Uterus (tissue), 4 donors: ENCODE results near the gene HSD3B7. TPM values are rescaled to one million over a fixed set of nuclear protein-coding genes. Genes with fewer than 3 reads are reported as not detected.

Source experiments
- DNase-seq, 2 donors: peaks; one replicate each; pipeline ENCODE4 v3.0.0-alpha.2; 2019 to 2020
- H3K27ac ChIP-seq, 2 donors: fragments of 200-600 bp; sonication (generic); 1 replicate in 1 of 2; 2 replicates in 1 of 2; pipeline ENCODE4 v1.5.1; 2016 to 2018
- H3K27me3 ChIP-seq, 2 donors: fragments of 200-600 bp; sonication (generic); one replicate each; pipeline ENCODE4 v1.5.1; 2018 to 2019; ENCODE audit warnings: control low read depth in 1 of 2
- H3K36me3 ChIP-seq, 2 donors: fragments of 200-600 bp; sonication (generic); one replicate each; pipeline ENCODE4 v1.5.1; 2019; ENCODE audit warnings: control low read depth in 1 of 2
- H3K4me1 ChIP-seq, 2 donors: fragments of 200-600 bp; sonication (generic); one replicate each; pipeline ENCODE4 v1.5.1; 2018 to 2019; ENCODE audit warnings: control low read depth in 1 of 2
- H3K4me3 ChIP-seq, 2 donors: fragments of 200-600 bp; sonication (generic); 1 replicate in 1 of 2; 2 replicates in 1 of 2; pipeline ENCODE4 v1.5.1; 2018 to 2019; ENCODE audit warnings: mild to moderate bottlenecking in 1 of 2
- H3K9me3 ChIP-seq, 2 donors: fragments of 200-600 bp; sonication (generic); one replicate each; pipeline ENCODE4 v1.5.1; 2019; ENCODE audit warnings: control low read depth in 1 of 2
- POLR2A ChIP-seq, 2 donors: fragments of 450-650 bp; IDR thresholded peaks; one replicate each; pipeline ENCODE4 v1.6.1; 2016; ENCODE audit warnings: antibody characterized with exemption in 2 of 2, mild to moderate bottlenecking in 1 of 2, moderate library complexity in 1 of 2
- intact Hi-C: fragments of 100-400 bp; cut with DNase I; formaldehyde crosslinking; loops from one replicate; pipeline ENCODE4 v1.15.1; 2023; ENCODE audit warnings: low total_unique reads
- total RNA-seq, 4 donors: library from RNA; depleted of rRNA in 3 of 4; stranded (reverse); fragments of >200 nt in 3 of 4; gene quantifications; one replicate each; pipeline versions ENCODE4 v1.1.0 to v1.2.4, GENCODE V29; 2014 to 2023
- TF ChIP-seq, protein P1 (sequence below), 4 experiments: fragments of 200-600 bp in 2 of 4; fragments of 450-650 bp in 2 of 4; sonication (generic) in 2 of 4; IDR thresholded peaks; one replicate each; pipeline ENCODE4 v1.5.1; 2016 to 2019; ENCODE audit warnings: antibody characterized with exemption in 4 of 4, mild to moderate bottlenecking in 2 of 4, moderate library complexity in 1 of 4
- donor health status: DM: yes; HTN: yes; CAD: no.

HSD3B7 gene
- total RNA-seq, 4 donors from 2014 or later, result 7.2 to 18.0 (median 11.3) TPM

DNA sequence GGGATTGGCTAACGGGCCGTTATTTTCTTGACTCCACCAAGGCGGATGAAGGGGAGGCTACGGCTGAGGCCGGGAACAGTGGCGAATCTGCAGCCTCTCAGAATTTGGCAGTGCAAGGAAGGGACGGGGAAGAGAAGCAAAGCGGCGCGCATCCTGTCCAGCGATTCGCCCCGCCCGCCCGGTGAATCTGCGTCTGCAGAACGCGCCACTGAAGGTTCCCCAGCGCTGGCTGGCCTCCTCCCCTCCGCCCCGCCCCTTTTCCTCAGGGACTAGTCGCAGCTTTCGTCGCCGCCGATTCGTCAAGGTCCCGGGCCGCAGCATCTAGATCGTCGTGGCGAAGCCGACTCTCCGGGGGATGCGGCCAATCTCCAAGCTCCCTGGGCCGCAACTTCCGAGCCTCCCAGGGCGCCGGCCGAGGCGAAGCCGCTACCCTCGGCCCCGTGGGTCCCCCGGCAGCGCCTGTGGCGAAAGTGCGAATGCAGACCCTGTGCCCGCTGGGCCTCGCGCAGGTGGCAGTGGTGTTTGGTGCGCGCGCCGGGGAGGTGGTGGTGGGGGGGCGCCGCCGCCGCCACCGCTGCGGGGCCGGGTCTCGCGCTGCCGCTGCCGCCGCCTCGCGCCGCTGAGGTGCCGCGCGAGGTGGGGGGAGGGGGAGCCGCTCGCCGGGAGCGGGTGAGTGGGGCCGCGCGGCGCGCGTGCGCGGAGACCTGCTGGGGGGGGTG, 27.4 kb upstream of the HSD3B7 start, which contains the start of gene SETD1A:
TSS of gene SETD1A (plus strand) at position 299 of the 719 bp plus-strand sequence. CDS start 978 bp downstream, outside the sequence.
- Histone ChIP-seq H3K27ac (peak within 1 kb of the TSS; percentile 94 to 98), H3K4me3 (peak within 1 kb of the TSS; percentile 57 to 96), H3K27me3 (no peaks in the 10 kb centered on the region), H3K9me3 (no peaks in the 10 kb centered on the region), H3K4me1 (peaks cover 5 to 21% of the 10 kb centered on the region in 2 donors), H3K36me3 (no peaks in the 10 kb centered on the region)
- TF ChIP-seq, protein P1, sequence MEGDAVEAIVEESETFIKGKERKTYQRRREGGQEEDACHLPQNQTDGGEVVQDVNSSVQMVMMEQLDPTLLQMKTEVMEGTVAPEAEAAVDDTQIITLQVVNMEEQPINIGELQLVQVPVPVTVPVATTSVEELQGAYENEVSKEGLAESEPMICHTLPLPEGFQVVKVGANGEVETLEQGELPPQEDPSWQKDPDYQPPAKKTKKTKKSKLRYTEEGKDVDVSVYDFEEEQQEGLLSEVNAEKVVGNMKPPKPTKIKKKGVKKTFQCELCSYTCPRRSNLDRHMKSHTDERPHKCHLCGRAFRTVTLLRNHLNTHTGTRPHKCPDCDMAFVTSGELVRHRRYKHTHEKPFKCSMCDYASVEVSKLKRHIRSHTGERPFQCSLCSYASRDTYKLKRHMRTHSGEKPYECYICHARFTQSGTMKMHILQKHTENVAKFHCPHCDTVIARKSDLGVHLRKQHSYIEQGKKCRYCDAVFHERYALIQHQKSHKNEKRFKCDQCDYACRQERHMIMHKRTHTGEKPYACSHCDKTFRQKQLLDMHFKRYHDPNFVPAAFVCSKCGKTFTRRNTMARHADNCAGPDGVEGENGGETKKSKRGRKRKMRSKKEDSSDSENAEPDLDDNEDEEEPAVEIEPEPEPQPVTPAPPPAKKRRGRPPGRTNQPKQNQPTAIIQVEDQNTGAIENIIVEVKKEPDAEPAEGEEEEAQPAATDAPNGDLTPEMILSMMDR (IDR thresholded peaks at IDR 0.05), result peak in 1 of 4 experiments; percentile 36
- peak; percentile 38 to 71 for TF ChIP-seq POLR2A (IDR thresholded peaks at IDR 0.05)
- peak; percentile 94 to 97 for DNase-seq
- intact Hi-C loops, result no loop called here

DNA sequence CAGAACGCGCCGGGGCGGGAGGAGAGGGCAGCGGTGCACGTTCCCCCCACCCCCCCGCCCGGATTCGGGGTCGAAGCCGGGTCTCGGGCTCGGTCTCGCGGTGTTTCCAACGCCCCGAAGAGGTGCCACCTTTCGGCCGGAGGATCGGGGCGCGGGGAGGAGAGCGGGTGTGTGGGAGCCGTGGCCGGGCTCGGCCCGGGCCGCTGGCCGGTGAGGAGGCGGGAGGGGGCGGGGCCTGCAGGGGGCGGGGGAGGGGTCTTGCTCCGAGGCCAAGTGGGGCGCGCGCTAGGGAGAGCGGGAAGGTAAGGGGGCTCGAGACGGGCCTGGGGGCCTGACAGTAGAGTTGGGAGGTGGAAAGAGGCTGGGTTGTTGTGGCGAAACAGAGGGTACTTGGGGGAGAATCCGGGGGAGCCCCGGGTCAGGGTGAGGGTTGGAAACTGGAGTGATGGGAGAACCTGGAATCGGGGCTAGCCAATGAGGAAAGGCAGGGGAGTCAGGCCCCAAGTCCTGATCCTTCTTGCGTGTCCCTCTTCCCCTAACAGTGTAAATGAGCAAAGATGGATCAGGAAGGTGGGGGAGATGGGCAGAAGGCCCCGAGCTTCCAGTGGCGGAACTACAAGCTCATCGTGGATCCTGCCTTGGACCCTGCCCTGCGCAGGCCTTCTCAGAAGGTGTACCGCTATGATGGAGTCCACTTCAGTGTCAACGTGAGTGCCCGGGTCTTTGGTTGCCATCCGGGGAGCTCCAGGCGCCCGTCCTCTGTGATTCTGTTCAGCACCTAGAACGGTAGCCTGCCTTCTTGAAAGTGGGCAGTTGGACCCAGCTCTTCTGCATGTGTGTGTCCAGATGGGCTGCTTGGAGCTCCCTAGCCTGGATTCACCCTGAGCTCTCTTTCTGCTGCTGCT, 26.6 kb upstream of the HSD3B7 start:
- DNase-seq, result peak; percentile 49 to 65
- TF ChIP-seq POLR2A (IDR thresholded peaks at IDR 0.05), result no peak
- TF ChIP-seq, protein P1 (IDR thresholded peaks at IDR 0.05), result no peak
- Histone ChIP-seq H3K27me3 (no peaks in the 10 kb centered on the region), H3K4me1 (peaks cover 5 to 20% of the 10 kb centered on the region in 2 donors), H3K36me3 (no peaks in the 10 kb centered on the region), H3K4me3 (peak overlapping the region; percentile 57 to 96), H3K27ac (peak overlapping the region; percentile 94 to 98), H3K9me3 (no peaks in the 10 kb centered on the region)
- intact Hi-C loops, result no loop called here

DNA sequence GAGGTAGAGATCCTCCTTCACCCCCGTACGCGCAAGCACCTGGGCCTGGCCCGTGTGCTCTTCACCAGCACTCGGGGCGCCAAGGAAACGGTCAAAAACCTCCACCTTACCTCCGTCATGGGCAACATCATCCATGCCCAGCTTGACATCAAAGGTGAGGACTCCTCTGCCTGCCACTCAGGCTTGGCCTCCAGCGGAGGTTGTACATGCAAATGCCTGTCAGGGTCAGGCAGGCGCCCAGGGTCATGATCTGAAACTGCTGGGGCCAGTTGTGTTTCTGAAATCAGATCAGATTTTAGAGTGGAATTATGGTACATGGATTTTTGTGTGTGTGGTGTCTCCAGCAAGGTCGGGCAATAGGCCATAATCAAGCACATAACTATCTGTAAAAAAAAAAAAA, 23.6 kb upstream of the HSD3B7 start:
- Histone ChIP-seq H3K27ac (no peak overlapping the region), H3K9me3 (no peaks in the 10 kb centered on the region), H3K4me1 (peaks cover 5 to 15% of the 10 kb centered on the region in 2 donors), H3K4me3 (no peak overlapping the region), H3K36me3 (no peaks in the 10 kb centered on the region), H3K27me3 (no peaks in the 10 kb centered on the region)
- TF ChIP-seq, protein P1 (IDR thresholded peaks at IDR 0.05), result no peak
- no peak for TF ChIP-seq POLR2A (IDR thresholded peaks at IDR 0.05)
- no peak for DNase-seq
- intact Hi-C loops, result no loop called here

DNA sequence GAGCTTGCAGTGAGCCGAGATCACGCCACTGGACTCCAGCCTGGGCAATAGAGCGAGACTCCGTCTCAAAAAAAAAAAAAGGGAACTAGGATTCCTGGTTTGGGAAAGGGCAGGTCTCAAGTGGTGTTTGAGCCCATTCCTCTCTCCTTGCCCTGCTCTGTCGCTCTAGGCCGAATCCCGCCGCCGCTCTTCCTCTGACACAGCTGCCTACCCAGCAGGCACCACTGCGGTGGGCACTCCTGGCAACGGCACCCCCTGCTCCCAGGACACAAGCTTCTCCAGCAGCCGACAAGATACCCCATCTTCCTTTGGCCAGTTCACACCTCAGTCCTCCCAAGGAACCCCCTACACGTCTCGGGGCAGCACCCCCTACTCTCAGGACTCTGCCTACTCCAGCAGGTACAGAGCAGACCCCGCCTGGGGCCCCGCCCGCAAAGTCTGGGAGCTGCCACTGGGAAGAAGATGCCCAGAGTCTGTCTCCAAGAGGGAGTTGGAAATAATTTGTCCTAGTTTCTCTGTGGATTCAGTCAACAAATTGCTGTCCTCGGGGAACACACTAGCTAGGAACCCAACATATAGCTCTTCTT, 21.0 kb upstream of the HSD3B7 start:
- H3K36me3 ChIP-seq, result no peaks in the 10 kb centered on the region
- intact Hi-C loops, result no loop called here
- H3K4me1 ChIP-seq, result peaks cover under 1 to 5% of the 10 kb centered on the region in 2 donors
- H3K27me3 ChIP-seq, result no peaks in the 10 kb centered on the region
- H3K4me3 ChIP-seq, result no peak overlapping the region
- TF ChIP-seq POLR2A (IDR thresholded peaks at IDR 0.05), result no peak
- TF ChIP-seq, protein P1 (IDR thresholded peaks at IDR 0.05), result no peak
- H3K9me3 ChIP-seq, result no peaks in the 10 kb centered on the region
- DNase-seq, result no peak
- H3K27ac ChIP-seq, result no peak overlapping the region
